IPS-11a (cell line): ENCODE data around the gene MREG.

Source experiments
- H3K4me3 ChIP-seq: one replicate; pipeline ENCODE4 v1.5.1; 2013; ENCODE audit warnings: low read depth, low read length, control low read depth

The MREG gene

DNA sequence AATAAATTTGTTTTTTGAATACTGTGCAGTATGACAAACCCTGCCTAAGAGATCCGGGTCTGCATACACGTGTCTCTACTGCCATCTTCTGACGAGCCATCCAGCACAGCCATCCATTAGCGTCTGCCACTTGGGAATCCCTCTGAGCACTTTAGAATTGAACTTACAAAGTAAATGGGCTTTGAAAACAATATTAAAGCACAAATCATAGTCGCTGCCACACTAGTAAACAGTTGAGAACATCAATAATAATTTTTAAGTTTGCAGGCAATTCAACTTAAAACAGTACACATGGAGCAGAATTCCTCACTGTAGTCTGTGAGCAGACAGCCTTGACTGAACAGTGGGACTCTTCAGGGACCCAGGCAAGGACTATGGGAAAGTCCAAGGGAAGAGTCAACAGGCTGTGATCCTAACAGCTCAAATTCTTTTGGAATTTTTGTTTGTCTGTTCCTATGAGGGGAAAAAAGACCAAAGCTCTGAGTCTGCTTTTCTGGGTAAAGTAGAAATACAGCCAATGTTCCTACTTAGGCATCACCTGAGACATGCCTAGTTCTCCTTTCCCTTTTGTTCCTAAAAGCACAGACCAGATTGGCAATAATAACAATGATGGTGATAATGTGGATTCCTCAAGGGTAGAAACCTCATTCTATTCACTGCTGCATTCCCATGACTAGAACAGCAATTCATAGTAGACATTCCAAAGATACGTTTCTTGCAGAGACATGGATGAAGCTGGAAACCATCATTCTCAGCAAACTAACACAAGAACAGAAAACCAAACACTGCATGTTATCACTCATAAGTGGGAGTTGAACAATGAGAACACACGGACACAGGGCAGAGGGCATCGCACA, 92.9 kb downstream of the MREG start:
- H3K4me3 ChIP-seq, result no peak overlapping the region

DNA sequence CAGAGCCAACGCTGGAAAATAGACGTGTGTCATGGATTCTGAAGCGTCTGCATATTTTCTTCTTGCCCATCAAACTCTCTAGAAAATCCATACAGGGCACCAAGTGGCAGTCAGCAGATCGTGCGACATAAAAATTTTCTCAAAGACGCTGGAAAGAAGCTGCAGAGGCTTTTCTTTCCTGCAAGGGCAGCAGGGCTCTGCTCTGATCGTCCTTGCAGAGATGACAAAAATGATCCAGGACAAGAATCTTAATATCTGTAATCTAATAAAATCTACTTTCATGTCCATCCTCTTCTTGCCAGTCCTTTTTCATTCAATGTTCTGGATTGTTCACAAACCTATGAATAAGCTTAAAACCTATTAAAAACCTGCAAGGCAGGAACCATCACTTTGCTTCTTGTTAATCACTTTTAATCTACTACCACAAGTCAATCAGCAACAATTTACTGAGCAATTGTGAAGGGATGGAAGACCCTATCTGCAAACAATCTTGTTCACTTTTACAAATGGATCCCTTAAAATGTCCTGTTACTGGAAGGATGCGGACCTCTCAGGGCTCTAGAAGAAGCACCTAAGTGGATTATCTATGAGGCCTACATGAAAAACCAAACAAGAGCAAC, 93.6 kb downstream of the MREG start:
- H3K4me3 ChIP-seq, result no peak overlapping the region

DNA sequence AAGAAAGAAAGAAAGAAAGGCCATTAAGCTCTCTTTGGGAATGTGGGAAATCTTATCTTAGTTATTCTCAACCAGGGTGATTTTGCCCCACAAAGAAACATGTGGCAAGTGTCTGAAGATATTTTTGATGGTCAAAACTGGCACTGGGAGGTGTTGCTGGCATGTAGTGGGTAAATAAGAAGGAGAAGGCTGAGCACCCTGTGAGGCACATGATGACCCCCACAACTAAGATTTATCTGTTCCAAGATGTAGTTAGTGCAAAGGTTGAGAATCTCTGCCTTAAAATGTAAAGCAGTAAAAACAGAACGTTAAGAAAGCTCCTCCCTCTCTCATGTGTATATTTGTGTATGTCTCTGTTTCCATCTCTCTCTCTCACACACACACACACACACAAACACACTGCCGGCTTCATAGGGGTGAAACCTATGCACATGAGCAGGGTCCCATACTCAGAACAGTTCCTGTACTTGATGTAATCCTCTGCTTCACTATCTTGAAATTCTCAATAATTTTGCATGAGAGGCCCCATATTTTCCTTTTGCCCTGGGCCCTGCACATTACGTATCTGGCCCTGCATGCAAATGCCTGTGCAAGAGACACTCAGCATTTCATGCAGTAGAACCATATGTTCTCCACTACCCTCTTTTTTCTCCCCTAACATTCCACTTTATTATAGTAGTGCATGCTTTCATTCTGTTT, 94.3 kb downstream of the MREG start:
- H3K4me3 ChIP-seq, result no peak overlapping the region

DNA sequence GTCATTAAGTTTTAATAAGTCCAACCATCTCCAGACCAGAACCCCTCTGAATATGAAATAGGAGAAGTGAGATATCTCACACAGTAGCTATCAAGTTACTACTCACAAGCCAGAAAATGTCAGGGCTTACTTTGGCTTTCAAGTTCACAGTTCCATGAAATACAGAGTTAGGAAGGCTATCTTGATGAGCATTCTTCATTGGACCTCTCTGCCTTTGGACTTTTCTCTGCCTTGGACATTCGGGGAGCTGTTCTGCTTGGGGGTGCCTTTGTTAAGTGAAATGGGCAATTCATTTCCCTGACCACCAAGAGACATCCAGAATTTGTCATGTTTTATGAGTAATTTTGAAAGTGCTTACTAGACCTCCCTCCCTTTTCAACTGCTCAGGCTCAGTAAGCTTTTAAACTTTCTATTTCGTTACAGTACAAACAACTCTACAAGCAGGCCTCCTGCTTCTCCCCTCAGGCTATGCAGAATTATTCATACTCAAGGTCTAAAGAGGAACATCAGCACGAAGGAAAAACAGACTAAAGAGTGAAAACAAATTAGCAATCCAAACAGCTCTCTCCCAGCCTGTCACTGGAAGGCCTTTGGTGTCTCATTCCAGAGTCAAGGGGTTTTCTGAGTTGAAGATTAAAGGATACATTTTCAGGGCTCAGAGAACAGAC, 95.3 kb downstream of the MREG start:
- no peak overlapping the region for H3K4me3 ChIP-seq

DNA sequence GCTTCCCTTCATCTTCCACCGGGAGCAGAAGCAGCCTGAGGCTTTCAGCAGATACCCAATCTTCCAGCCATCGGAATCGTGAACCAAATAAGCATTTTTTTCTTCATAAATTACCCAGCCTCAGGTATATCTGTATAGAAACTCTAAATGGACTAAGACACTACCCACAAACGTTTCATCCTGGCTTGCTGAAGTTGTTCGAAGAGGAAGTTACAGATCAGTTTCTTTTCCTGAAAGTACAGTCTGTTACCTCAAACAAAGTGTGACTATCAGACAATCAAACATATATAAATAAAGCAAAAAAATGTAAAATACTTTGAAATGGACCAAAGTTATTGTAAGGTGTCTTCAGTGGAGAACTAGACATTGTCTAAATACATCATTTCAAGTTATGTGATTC, 97.9 kb downstream of the MREG start:
- H3K4me3 ChIP-seq, result no peak overlapping the region

DNA sequence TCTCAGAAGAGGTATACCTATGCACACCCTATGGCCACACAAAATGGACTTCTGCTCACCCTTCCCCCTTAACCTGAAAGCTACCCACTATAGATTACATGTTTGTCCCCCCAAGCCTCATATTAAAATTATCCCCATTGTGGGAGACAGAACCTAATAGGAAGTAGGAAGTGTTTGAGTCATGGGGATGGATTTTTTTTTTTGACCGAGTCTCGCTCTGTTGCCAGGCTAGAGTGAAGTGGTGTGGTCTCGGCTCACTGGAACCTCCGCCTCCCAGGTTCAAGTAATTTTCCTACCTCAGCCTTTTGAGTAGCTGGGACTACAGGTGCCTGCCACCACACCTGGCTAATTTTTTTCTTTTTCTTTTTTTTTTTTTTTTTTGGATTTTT, 98.6 kb downstream of the MREG start:
- no peak overlapping the region for H3K4me3 ChIP-seq

DNA sequence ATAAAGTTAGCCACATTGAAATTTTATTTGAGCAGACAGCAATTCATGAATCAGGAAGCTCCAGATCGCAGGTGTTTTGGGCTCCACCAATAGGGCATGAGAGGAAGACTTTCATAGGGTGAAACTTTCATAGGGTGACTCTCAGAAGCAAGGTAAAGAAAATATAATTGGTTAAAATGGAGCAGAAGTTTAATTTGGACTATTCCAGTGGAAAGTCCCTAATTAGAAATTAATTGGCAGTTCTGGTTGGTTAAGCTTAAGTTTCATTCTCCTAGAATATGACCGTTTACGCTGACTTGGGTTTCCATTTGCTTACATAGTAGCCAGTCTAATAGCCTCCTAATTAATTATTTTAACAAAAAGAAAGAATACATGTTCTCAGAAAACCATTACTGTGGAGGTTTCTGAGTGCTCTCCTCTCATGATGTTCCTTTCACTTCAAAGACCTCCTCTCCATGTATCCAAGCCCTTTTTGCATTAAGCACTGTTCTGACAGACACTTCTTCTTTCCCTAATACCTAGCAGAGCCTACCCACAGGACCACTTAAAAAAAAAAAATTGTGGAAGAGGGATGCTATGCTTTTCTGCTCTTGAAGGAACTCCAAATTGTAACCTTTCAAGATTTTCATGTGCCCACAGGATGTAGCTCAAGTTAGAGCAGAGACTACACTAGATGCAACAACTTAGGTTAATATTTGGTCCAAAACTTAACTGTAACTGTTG, 99.1 kb downstream of the MREG start:
- H3K4me3 ChIP-seq, result no peak overlapping the region

DNA sequence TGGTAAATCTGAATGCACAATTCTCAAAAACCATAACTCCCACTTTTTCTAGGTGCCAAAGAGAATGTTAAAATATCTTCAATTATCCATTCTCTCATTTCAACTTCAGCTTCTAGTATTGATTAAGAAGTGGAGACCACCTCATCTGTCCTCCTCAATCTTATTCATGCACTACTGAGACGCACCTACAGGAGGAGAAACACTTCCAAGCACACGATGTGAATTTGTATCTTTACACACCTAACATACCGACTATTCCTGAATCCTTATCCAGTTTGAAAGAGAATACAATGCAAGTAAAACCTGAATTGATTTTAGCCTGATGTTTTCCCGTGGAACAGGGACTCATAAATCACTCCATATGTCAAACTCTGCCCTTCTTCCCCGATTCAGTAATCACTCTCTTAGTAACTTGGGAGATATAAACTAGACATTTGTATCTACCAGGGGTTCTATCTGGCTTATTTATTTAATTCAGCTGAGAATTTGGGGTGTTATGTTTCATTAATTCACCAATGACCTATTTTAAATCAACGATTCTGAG, 101.0 kb downstream of the MREG start:
- H3K4me3 ChIP-seq, result no peak overlapping the region

DNA sequence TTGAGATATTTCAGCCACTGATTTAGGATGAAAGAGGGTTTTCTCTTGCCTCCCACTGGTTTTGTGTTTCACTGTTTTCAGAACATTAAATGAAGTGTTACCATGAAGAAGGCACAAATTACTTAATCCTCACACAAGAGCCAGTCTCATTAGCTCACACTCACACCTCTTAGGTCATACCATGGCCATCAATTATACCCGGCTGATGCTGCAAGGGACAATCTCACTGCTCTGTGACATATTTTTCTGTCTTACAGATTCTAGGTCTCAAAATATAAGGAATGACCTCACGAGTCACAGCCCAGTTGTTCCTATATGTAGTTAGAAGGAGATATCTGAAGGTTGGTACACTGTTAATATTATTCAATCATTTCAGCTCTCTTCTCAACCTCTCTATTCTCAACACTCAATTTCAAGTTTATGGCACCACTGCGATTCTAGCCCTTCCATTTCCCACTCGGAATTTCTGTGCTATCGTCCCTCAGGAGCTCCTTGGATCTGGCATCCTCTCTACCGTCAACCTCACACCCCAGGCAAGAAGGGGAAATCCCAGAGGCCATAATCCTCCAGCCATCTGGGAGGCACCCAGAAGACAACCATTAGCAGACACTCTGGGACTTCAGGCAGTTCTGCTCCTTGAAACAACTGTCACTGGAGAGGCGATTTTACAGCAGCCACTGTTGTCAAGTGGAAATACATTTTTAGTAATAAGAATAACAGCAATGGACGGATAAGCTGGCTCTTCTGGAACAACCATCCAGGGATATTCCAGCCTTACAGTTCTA, 101.9 kb downstream of the MREG start:
- no peak overlapping the region for H3K4me3 ChIP-seq

DNA sequence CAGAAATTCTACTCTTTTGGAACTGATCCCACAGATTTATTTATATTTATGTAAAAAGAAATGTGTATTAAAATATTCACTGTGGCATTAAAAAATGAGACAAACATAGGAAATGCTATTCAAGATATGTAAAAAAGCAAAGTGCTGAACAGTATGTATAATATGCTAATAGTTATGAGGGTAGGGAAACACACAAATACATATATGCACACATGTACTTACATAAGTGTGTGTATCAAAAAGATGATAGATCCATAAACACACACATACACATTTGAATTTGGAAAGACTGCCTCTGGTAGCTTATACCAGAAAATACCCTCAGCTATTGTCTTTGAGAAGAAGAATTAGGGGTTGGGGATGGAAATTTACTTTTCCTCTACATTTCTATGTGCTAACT, 103.2 kb downstream of the MREG start:
- H3K4me3 ChIP-seq, result no peak overlapping the region

DNA sequence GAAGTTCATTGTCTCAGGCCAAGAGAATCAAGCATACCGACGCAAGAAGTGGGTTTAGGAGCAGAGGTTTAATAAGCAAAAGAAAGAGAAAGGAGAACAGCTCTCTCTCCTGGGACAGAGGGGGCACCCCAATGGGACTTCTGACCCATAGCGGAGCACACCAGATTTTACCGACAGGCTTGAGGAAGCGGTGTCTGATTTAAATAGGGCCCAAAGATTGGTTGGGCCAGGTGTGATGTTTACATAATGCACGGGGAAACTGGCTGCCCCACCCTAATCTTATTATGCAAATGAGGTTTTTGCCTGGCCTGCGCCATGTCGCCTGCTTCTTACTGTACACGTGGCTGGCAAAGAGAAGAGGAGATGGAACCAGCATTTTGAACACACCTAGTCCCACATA, 106.2 kb downstream of the MREG start:
- no peak overlapping the region for H3K4me3 ChIP-seq

DNA sequence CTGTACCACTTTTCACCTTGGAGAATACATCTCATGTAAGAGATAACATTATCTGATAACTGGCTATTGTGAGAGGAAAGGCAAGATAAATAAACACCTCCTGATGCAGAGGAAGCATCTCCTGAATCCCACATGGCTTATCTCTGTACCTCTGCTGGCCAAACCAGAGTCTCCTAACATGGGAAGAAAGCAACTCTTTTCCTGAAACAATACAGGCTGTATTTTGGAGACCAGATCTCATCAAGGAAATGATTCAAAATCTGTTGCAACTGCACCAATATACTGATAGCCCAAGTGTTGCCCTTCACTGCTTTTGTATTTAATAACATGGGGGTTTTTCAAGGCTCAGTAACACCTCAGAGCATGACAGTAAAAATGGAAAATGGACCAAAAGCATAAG, 106.9 kb downstream of the MREG start:
- no peak overlapping the region for H3K4me3 ChIP-seq

DNA sequence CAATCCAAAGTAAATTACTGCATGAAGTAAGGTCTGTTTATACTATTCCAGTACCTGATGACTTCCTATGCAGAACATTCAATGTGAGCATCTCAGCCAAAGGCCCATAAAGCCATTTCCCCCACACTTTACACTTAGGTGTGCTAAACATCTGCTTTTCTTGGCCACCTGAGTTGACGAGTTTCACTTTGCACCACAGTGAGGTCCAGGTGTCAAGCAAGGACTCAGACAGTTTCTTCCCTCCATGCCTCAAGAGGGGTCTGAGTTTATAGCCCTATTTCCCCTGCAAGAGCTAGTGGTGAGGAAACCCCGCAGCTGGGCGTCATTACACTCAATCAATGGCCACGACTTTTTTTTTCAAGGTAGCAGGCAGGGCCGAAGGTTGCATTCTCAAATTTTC, 107.7 kb downstream of the MREG start:
- H3K4me3 ChIP-seq, result no peak overlapping the region

DNA sequence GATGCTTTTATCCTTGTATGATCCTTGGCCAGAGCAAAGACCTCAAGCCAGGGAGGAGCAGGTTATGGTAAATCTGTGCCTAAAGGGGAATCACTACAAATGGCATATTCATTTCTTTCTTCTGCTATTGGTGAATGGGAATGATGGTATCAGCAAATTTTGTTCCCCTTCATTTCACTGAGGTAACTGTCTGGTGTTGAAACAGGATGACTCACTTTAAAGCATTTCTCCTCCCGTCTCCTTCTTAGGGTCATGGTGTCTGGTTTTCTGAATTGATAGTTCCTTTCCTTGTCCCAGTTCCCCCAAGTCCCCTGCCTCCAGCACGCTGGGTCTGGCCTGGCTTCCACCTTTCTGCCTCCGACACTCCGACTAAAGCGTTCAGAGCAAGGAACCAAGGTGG, 109.2 kb downstream of the MREG start:
- H3K4me3 ChIP-seq, result no peak overlapping the region

DNA sequence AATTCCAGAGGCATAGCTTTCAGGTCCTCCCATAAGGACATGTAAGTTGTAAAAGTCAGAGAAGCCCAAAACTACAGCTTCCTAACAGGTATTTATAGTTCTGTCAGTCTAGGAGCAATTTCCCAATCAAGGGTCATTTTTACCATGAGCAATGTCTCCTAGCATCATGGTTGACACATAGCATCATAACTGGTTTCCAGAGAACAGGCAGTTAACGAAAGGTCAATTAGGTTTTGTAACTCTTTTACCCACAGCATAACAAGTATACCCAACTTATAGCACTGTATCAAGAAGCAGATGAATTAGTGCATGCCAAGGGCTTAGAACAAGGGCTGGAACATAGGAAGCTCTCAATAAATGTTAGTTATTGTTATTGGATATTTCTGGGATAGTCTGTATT, 110.1 kb downstream of the MREG start:
- H3K4me3 ChIP-seq, result no peak overlapping the region

DNA sequence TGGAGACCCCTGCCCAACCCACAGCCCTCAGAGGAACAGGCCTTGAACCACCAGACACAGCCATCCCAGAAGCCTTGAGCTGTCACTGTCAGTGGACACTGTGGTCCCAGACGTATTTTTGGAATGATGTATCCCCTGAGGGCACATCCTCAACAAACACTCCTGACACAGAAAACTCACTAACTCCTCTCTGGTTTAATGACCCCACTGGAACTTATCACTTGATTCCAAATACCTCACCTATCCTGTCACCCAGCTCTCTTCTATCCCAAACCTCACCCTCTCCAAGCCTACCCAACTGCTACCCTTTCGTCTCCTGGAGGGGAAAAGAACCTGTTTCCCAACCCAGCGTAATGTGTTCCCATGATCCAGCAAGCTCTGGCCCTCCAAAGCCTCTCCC, 111.6 kb downstream of the MREG start:
- H3K4me3 ChIP-seq, result no peak overlapping the region

DNA sequence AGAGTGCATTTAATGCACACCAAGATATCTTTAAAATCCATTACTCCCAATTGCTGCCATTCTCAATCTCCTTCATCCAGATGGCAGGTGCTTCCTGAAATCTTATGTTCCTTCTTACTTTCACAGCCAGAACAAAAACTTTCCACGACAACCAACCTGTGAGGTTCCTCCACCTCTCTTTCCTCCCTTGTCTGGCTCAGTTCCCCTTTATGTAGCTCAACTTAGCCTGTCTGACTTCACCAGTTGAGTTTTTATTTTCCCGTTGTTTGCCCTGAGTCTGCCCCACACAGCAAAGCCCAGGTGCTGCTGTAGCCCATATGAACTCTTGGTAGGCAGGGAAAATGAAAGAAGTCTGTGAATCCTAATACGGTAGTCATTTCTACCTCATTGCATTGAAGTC, 112.5 kb downstream of the MREG start:
- H3K4me3 ChIP-seq, result no peak overlapping the region

DNA sequence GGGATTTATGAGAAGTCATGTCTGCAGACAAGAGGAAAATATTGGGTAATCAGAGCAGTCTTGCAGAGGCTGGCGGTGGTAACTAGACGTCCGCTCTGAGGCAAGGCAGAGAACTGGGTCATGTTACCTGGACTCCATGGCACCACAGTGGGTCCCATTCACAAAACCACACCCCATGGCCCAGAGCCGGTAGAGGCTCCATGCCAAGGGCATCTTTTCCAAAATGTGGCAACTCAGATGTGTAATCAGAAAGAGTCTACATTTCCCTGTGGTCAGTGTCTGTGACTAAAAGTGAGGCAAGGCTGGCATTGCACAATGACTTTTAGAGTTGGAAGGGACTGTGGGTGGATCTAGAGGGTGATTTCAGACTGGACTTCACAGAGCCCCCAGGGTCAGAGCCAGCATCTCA, 113.1 kb downstream of the MREG start:
- no peak overlapping the region for H3K4me3 ChIP-seq

DNA sequence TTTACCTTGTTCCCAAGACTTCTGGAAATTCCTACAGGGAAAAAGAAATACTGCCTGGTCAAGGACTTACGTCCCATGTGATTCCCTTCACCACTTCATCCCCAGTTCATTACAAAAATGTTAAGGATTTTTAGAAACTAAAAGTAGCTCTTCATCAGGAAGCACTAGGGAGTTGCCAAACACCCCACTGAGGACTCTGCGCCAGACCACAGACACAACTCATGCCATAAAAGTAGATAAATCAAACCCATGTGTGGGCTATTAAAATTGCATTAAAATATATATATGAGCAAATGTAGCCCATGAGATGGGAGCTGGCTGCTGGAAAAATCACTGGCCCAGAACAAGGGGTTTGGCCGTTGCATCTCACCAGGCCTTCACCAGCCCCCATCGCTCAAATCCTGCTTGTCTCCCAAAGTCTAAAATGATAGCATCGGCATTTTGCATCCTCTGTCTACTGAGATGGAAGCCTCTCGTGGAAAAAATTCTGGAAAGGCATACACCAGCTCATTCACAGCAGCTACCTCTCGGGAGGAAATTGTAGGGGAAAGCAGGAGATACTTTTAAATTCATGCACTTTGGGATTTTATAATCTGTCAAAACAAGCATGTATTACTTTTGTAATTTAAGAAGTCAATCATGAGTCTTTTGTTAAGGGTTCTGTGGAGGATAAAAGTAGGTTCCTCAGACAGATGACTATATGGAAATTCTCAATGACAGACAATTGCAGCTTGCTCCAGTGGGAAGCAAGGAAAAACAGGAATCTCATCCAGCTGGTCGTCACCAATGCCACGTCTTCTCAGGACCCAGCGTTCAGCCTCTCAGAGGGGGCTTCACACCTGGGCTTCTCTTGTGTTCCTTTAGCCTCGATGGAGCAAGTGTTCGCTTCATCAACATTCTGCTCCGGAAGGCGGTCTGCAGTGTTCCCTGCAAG, 113.9 kb downstream of the MREG start:
- H3K4me3 ChIP-seq, result no peak overlapping the region
